Activated CD4-positive, alpha-beta T cell treated with anti-CD3 and anti-CD28 coated beads, Interleukin-2, amount 50 U/mL, for 48 hours (primary cell): ENCODE results near the gene ADAMTSL3.

Experiments
- DNase-seq, 2 experiments: peaks; one replicate each; pipeline ENCODE4 v3.0.0-alpha.2; 2020

Gene ADAMTSL3

GRCh38 chr15:83655237-83655616, 1.3 kb downstream of the ADAMTSL3 start:
- DNase-seq: no peak

GRCh38 chr15:83656192-83656591, 2.3 kb downstream of the ADAMTSL3 start:
- no peak for DNase-seq

GRCh38 chr15:83656943-83657528, 3.1 kb downstream of the ADAMTSL3 start:
- no peak for DNase-seq

- DNase-seq: no peak
Measured at GRCh38 chr15:83657549-83657948, 3.6 kb downstream of the ADAMTSL3 start.

GRCh38 chr15:83658430-83659416, 4.8 kb downstream of the ADAMTSL3 start:
- no peak for DNase-seq

- no peak for DNase-seq
Measured at GRCh38 chr15:83659417-83659812, 5.5 kb downstream of the ADAMTSL3 start.

- DNase-seq: no peak
Measured at GRCh38 chr15:83665480-83665879, 11.6 kb downstream of the ADAMTSL3 start.

GRCh38 chr15:83670672-83671229, 16.8 kb downstream of the ADAMTSL3 start:
- DNase-seq: no peak

GRCh38 chr15:83671603-83672002, 17.7 kb downstream of the ADAMTSL3 start:
- no peak for DNase-seq

GRCh38 chr15:83673385-83673784, 19.5 kb downstream of the ADAMTSL3 start:
- DNase-seq: no peak

GRCh38 chr15:83682476-83683088, 28.7 kb downstream of the ADAMTSL3 start:
- DNase-seq: no peak

GRCh38 chr15:83685916-83686332, 32.0 kb downstream of the ADAMTSL3 start:
- DNase-seq: no peak

GRCh38 chr15:83688201-83688600, 34.3 kb downstream of the ADAMTSL3 start:
- DNase-seq: no peak

- DNase-seq: no peak
Measured at GRCh38 chr15:83690676-83691075, 36.8 kb downstream of the ADAMTSL3 start.

- DNase-seq: no peak
Measured at GRCh38 chr15:83692746-83693581, 39.0 kb downstream of the ADAMTSL3 start.

- DNase-seq: no peak
Measured at GRCh38 chr15:83694015-83694414, 40.1 kb downstream of the ADAMTSL3 start.

GRCh38 chr15:83694536-83694935, 40.6 kb downstream of the ADAMTSL3 start:
- DNase-seq: no peak

- no peak for DNase-seq
Measured at GRCh38 chr15:83695246-83695645, 41.3 kb downstream of the ADAMTSL3 start.

- no peak for DNase-seq
Measured at GRCh38 chr15:83695901-83696425, 42.0 kb downstream of the ADAMTSL3 start.

GRCh38 chr15:83697716-83698115, 43.8 kb downstream of the ADAMTSL3 start:
- DNase-seq: no peak

- DNase-seq: no peak
Measured at GRCh38 chr15:83698294-83698693, 44.4 kb downstream of the ADAMTSL3 start.

- DNase-seq: no peak
Measured at GRCh38 chr15:83699028-83699427, 45.1 kb downstream of the ADAMTSL3 start.
